ENCODE measurements around the gene ANKRD13C.
"Not testable (repeated sequence)": the region's sequence is repeated elsewhere in the genome, so short reads cannot be mapped to it uniquely, and the experiment has no call there.

ANKRD13C gene

DNA sequence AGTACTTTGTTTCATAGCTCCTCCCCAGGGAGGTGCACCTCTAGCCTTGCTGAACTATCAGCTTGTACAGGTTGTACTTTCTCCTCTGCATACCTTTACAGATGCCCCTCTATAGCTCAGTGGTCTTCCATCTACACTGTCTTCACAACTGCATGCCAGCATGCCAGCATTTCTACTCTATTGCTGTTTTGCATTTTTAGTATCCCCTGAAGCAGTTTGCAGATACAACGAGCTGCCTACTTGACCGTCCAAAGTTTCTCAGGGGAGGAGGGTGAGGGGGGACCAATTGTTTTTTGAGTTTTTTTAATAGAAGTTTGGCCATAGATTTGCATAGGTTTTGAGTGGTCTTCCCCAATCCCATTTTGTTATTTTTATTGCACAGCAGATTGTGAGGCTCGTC is 29.0 kb upstream of the ANKRD13C start:
- no peak overlapping the region for H3K4me2 ChIP-seq (ENCODE audit: low read length)
- no peak overlapping the region for H3K4me3 ChIP-seq (ENCODE audit: low read length)
- H3K9ac ChIP-seq (ENCODE audit: low read depth, low read length) = no peak overlapping the region
- H3K36me3 ChIP-seq (ENCODE audit: insufficient read depth, low read length) = no peaks in the 10 kb centered on the region
- H3K27me3 ChIP-seq (ENCODE audit: control insufficient read depth, insufficient read depth, low read length) = no peaks in the 10 kb centered on the region
- peaks cover 3% of the 10 kb centered on the region for H3K4me1 ChIP-seq (ENCODE audit: control insufficient read depth, insufficient read depth, low read length)
- H3K9me3 ChIP-seq (replicated peaks; ENCODE audit: low read length) = no peaks in the 10 kb centered on the region

DNA sequence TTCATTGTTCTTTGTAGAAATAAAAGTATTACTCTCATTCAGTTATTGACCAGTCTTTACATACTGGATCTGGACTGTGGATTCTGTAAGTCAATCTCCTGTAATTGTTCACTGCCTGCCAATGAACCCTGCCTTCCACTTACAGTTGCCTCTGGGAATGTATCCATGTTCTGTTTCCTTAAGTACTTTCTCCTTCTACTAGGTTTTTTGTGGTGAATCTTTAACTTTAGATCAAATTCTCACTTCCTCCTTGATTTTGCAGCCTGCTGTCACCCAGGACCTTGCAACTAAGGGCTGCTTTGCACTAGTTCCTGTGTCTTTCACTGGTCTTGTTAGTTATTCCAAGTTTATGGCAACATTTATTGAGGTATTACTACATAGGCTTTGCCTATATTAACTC is 28.2 kb upstream of the ANKRD13C start:
- H3K27me3 ChIP-seq (ENCODE audit: control insufficient read depth, insufficient read depth, low read length) = no peaks in the 10 kb centered on the region
- no peaks in the 10 kb centered on the region for H3K36me3 ChIP-seq (ENCODE audit: insufficient read depth, low read length)
- H3K4me2 ChIP-seq (ENCODE audit: low read length) = no peak overlapping the region
- peaks cover 3% of the 10 kb centered on the region for H3K4me1 ChIP-seq (ENCODE audit: control insufficient read depth, insufficient read depth, low read length)
- no peak overlapping the region for H3K4me3 ChIP-seq (ENCODE audit: low read length)
- no peak overlapping the region for H3K9ac ChIP-seq (ENCODE audit: low read depth, low read length)
- no peaks in the 10 kb centered on the region for H3K9me3 ChIP-seq (replicated peaks; ENCODE audit: low read length)

DNA sequence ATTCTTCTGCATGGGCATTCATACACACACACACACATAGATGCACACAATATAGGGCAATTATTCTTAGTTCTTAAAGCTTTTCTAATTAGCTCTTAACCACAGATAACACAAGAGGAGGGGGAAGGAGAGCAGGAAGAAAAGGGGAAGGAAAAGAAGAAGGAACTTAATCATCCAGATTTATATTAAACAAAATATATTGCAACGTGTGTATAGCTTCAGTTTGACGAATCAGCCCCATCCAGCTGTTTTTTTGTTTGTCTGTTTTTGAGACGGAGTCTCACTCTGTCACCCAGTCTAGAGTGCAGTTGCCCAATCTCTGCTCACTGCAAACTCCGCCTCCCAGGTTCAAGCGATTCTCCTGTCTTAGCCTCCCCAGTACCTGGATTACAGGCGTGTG is 21.7 kb upstream of the ANKRD13C start:
- Histone ChIP-seq H3K4me2 (ENCODE audit: low read length) (no peak overlapping the region), H3K36me3 (ENCODE audit: insufficient read depth, low read length) (no peaks in the 10 kb centered on the region), H3K4me3 (ENCODE audit: low read length) (no peak overlapping the region), H3K4me1 (ENCODE audit: control insufficient read depth, insufficient read depth, low read length) (no peaks in the 10 kb centered on the region), H3K9me3 (replicated peaks; ENCODE audit: low read length) (no peaks in the 10 kb centered on the region), H3K27me3 (ENCODE audit: control insufficient read depth, insufficient read depth, low read length) (no peaks in the 10 kb centered on the region), H3K9ac (ENCODE audit: low read depth, low read length) (no peak overlapping the region)

DNA sequence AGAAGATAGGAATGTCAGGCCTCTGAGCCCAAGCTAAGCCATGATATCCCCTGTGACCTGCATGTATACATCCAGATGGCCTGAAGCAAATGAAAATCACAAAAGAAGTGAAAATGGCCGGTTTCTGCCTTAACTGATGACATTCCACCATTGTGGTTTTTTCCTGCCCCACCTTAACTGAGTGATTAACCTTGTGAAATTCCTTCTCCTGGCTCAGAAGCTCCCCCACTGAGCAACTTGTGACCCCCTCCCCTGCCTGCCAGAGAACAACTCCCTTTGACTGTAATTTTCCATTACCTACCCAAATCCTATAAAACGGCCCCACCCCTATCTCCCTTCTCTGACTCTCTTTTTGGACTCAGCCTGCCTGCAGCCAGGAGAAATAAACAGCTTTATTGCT is 19.1 kb upstream of the ANKRD13C start:
- not testable (repeated sequence) for H3K27me3 ChIP-seq (ENCODE audit: control insufficient read depth, insufficient read depth, low read length); H3K4me3 ChIP-seq (ENCODE audit: low read length); H3K4me1 ChIP-seq (ENCODE audit: control insufficient read depth, insufficient read depth, low read length); H3K4me2 ChIP-seq (ENCODE audit: low read length); H3K36me3 ChIP-seq (ENCODE audit: insufficient read depth, low read length); H3K9me3 ChIP-seq (replicated peaks; ENCODE audit: low read length); H3K9ac ChIP-seq (ENCODE audit: low read depth, low read length)

DNA sequence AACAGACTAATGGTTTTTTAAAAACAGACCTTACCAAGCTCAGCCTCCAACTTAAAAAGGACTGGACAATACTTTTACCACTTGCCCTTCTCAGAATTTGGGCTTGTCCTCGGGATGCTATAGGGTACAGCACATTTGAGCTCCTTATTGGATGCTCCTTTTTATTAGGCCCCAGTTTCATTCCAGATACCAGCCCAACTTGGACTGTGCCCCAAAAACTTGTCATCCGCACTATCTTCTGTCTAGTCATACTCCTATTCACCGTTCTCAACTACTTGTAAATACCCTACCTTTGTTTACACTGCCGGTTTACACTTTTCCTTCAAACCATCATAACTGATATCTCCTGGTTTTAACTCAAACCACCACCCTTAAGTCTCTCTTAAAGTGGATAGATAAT is 17.9 kb upstream of the ANKRD13C start:
- Histone ChIP-seq H3K36me3 (ENCODE audit: insufficient read depth, low read length) (no peaks in the 10 kb centered on the region), H3K9me3 (replicated peaks; ENCODE audit: low read length) (no peaks in the 10 kb centered on the region), H3K4me2 (ENCODE audit: low read length) (no peak overlapping the region), H3K9ac (ENCODE audit: low read depth, low read length) (no peak overlapping the region), H3K4me1 (ENCODE audit: control insufficient read depth, insufficient read depth, low read length) (no peaks in the 10 kb centered on the region), H3K27me3 (ENCODE audit: control insufficient read depth, insufficient read depth, low read length) (no peaks in the 10 kb centered on the region), H3K4me3 (ENCODE audit: low read length) (no peak overlapping the region)

DNA sequence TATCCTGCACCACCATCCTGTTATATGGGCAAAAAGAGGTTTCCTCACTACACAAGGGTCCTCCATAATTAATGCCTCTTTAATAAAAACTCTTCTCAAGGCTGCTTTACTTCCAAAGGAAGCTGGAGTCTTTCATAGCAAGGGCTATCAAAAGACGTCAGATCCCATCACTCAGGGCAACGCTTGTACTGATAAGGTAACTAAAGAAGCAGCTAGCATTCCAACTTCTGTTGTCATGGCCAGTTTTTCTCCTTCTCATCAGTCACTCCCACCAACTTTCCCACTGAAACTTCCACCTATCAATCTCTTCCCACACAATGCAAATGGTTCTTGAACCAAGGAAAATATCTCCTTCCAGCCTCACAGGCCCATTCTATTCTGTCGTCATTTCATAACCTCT is 17.1 kb upstream of the ANKRD13C start:
- H3K9ac ChIP-seq (ENCODE audit: low read depth, low read length); H3K4me1 ChIP-seq (ENCODE audit: control insufficient read depth, insufficient read depth, low read length); H3K4me3 ChIP-seq (ENCODE audit: low read length); H3K4me2 ChIP-seq (ENCODE audit: low read length); H3K9me3 ChIP-seq (replicated peaks; ENCODE audit: low read length); H3K27me3 ChIP-seq (ENCODE audit: control insufficient read depth, insufficient read depth, low read length); H3K36me3 ChIP-seq (ENCODE audit: insufficient read depth, low read length): not testable (repeated sequence)

DNA sequence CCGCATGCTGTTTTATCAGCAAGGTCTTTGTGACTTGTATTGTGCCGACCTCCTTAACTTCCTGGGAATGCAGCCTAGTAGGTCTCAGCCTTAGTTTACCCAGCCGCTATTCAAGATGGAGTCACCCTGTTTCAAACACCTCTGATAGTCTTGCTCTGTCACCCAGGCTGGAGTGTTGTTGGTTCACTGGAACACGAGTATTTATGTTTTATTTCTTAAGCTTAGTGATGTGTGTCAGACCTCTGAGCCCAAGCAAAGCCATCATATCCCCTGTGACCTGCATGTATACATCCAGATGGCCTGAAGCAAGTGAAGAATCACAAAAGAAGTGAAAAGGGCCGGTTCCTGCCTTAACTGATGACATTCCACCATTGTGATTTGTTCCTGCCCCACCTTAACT is 12.9 kb upstream of the ANKRD13C start:
- H3K4me2 ChIP-seq (ENCODE audit: low read length); H3K4me1 ChIP-seq (ENCODE audit: control insufficient read depth, insufficient read depth, low read length); H3K9me3 ChIP-seq (replicated peaks; ENCODE audit: low read length); H3K9ac ChIP-seq (ENCODE audit: low read depth, low read length); H3K36me3 ChIP-seq (ENCODE audit: insufficient read depth, low read length); H3K4me3 ChIP-seq (ENCODE audit: low read length); H3K27me3 ChIP-seq (ENCODE audit: control insufficient read depth, insufficient read depth, low read length): not testable (repeated sequence)

DNA sequence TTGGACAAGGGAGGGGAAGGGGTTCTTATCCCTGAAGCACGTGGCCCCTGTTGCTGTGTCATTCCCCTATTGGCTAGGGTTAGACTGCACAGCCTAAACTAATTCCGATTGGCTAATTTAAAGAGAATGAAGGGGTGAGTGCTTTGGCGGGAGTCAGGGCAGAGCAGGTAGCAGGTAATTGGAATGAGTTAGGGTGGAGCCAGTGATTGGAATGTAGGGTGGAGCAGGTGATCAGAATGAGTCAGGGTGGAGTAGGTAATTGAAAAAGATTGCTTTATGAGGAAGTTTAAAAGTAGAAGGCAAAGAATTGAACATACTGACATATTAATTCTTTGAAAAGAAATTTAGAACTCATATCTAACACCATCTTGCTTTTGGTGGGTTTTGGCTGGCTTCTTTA is 12.5 kb upstream of the ANKRD13C start:
- not testable (repeated sequence) for H3K36me3 ChIP-seq (ENCODE audit: insufficient read depth, low read length); H3K27me3 ChIP-seq (ENCODE audit: control insufficient read depth, insufficient read depth, low read length)

DNA sequence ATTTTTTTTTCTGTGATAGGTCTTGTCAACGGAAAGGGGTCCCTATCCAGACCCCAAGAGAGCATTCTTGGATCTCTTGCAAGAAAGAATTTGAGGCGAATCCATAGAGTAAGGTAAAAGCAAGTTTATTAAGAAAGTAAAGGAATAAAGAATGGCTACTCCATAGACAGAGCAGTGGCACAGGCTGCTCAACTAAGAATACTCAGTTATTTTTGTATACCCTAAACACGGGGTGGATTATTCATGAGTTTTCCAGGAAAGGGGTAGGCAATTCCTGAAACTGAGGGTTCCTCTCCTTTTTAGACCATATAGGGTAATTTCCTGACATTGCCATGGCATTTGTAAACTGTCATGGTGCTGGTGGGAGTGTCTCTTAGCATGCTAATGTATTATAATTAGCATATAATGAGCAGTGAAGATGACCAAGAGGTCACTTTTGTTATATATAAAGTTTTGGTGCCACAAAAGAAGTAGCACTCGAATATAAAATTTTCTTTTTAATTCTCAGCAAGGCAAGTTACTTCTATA is 12.0 kb upstream of the ANKRD13C start:
- H3K4me1 ChIP-seq (ENCODE audit: control insufficient read depth, insufficient read depth, low read length); H3K27me3 ChIP-seq (ENCODE audit: control insufficient read depth, insufficient read depth, low read length); H3K9me3 ChIP-seq (replicated peaks; ENCODE audit: low read length): not testable (repeated sequence)

More for the DNA sequence above, 12.5 kb upstream of the ANKRD13C start:
- not testable (repeated sequence) for H3K4me2 ChIP-seq (ENCODE audit: low read length); H3K4me3 ChIP-seq (ENCODE audit: low read length); H3K4me1 ChIP-seq (ENCODE audit: control insufficient read depth, insufficient read depth, low read length); H3K9me3 ChIP-seq (replicated peaks; ENCODE audit: low read length); H3K9ac ChIP-seq (ENCODE audit: low read depth, low read length)

DNA sequence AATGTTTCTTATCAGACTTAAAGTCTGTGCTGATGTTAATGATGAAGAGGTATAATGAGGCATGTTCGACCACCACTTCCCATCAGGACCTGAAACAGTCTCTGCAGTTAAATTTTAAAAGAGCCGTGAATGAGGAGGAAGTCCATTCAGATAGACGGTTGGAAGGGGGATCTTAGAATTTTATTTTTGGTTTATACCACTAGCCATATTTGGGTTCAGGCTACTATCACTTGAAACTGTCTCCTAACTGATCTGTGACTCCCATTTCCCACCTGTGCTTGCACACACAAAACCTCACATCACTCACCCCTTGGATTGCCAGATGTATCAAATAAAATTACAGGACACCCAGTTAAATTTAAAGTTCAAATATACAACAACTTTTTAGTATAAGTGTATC is 9.9 kb upstream of the ANKRD13C start:
- Histone ChIP-seq H3K4me1 (ENCODE audit: control insufficient read depth, insufficient read depth, low read length) (no peaks in the 10 kb centered on the region), H3K36me3 (ENCODE audit: insufficient read depth, low read length) (no peaks in the 10 kb centered on the region), H3K4me2 (ENCODE audit: low read length) (no peak overlapping the region), H3K9ac (ENCODE audit: low read depth, low read length) (no peak overlapping the region), H3K27me3 (ENCODE audit: control insufficient read depth, insufficient read depth, low read length) (no peaks in the 10 kb centered on the region), H3K9me3 (replicated peaks; ENCODE audit: low read length) (no peaks in the 10 kb centered on the region), H3K4me3 (ENCODE audit: low read length) (no peak overlapping the region)

More for the DNA sequence above, 12.0 kb upstream of the ANKRD13C start:
- H3K9ac ChIP-seq (ENCODE audit: low read depth, low read length); H3K4me3 ChIP-seq (ENCODE audit: low read length); H3K4me2 ChIP-seq (ENCODE audit: low read length); H3K36me3 ChIP-seq (ENCODE audit: insufficient read depth, low read length): not testable (repeated sequence)

DNA sequence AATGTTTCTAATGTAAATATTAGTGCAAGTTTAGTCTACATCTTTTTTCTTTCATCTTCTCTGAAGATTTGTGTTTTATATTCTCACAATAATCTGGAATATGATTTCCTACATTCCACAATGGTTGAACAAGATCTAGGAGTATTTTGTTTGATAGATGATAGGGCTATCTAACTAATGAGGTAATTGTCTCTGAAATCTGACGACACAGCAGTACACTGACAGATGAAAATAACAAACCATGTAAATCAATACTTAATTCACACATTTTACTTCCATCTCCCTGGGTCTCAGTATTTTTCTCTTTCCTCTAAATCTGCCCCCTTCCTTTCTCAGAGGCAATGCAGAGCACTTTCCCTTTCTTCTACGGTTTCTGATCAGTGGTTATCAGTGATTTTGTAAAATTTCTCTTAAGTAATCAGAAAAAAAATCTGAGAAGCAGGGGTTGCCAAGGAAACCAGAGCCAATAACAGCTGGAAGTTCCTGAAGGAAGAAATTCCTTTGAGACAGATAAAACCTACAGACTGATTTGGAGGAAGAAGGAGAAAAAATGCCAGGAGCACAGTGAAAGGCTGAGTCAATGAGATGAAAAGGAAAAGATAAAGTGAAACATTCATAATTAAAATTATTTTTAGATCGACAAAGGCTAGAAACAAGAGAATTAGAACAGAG is 7.3 kb upstream of the ANKRD13C start:
- H3K36me3 ChIP-seq (ENCODE audit: insufficient read depth, low read length) = no peaks in the 10 kb centered on the region
- H3K4me2 ChIP-seq (ENCODE audit: low read length) = no peak overlapping the region
- no peak overlapping the region for H3K9ac ChIP-seq (ENCODE audit: low read depth, low read length)
- H3K4me1 ChIP-seq (ENCODE audit: control insufficient read depth, insufficient read depth, low read length) = no peaks in the 10 kb centered on the region
- no peaks in the 10 kb centered on the region for H3K27me3 ChIP-seq (ENCODE audit: control insufficient read depth, insufficient read depth, low read length)
- H3K9me3 ChIP-seq (replicated peaks; ENCODE audit: low read length) = no peaks in the 10 kb centered on the region
- H3K4me3 ChIP-seq (ENCODE audit: low read length) = no peak overlapping the region

DNA sequence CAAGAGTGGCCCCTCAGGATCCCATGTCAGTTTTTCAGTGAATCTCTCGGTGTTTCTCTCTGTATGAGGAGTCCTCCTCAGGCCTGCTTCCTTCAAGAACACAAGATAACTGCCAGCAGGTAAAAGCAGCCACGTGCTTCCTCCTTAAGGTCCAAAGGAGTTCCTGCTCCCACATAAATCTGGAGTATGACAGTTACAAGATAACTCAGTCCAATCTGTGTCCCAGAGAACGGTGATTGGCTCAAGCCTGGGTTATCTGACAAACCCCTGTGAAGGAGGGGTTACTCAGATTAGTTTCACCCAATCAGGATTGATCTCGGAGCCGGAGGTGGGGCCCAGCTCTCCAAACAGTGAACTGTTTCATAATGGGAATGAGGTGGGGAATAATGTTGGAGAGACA is 5.8 kb upstream of the ANKRD13C start:
- no peak overlapping the region for H3K9ac ChIP-seq (ENCODE audit: low read depth, low read length)
- H3K4me1 ChIP-seq (ENCODE audit: control insufficient read depth, insufficient read depth, low read length) = no peaks in the 10 kb centered on the region
- no peaks in the 10 kb centered on the region for H3K36me3 ChIP-seq (ENCODE audit: insufficient read depth, low read length)
- H3K27me3 ChIP-seq (ENCODE audit: control insufficient read depth, insufficient read depth, low read length) = no peaks in the 10 kb centered on the region
- no peak overlapping the region for H3K4me2 ChIP-seq (ENCODE audit: low read length)
- H3K4me3 ChIP-seq (ENCODE audit: low read length) = no peak overlapping the region
- no peaks in the 10 kb centered on the region for H3K9me3 ChIP-seq (replicated peaks; ENCODE audit: low read length)

Data from skeletal muscle satellite cell (primary cell).